SK-N-SH (cell line): ENCODE data around the gene THSD4. TPM values are rescaled to one million over a fixed set of nuclear protein-coding genes. Genes with fewer than 3 reads are reported as not detected.

Experiments used
- CTCF ChIA-PET: fragments of 300-600, 350-600 bp; formaldehyde crosslinking; extraction: SDS; loops from one replicate; lab custom pipeline; 2021; lab: Yijun Ruan, JAX
- POLR2A ChIA-PET: fragments of 350-600 bp; sonication (Branson Sonifier 250); formaldehyde crosslinking; extraction: SDS; loops from one replicate; lab custom pipeline; 2020; ENCODE audit warnings: antibody characterized with exemption, inconsistent platforms; lab: Yijun Ruan, JAX
- DNase-seq: peaks from one replicate; pipeline ENCODE4 v3.0.0; 2012
- H2AFZ ChIP-seq: fragments of 200-600 bp; sonication (generic); 2 replicates; pipeline ENCODE4 v1.8.1; 2016; ENCODE audit warnings: antibody characterized with exemption, mild to moderate bottlenecking, low read depth
- H3F3A ChIP-seq: fragments of 200-600 bp; sonication (generic); replicated peaks from 2 replicates; pipeline ENCODE3; 2016; ENCODE audit warnings: antibody characterized with exemption, mild to moderate bottlenecking; ENCODE audit not compliant: insufficient read depth
- H3K27ac ChIP-seq, 2 experiments: fragments of 200-500 bp in 1 of 2; fragments of 200-600 bp in 1 of 2; sonication (Bioruptor generic) in 1 of 2; sonication (generic), shearing (Covaris generic) in 1 of 2; 2 replicates each; pipeline versions ENCODE4 v1.5.1 to v1.6.1; 2014 to 2016; ENCODE audit warnings: low read depth in 2 of 2, inconsistent platforms in 1 of 2, low read length in 1 of 2, mild to moderate bottlenecking in 1 of 2, mixed read lengths in 1 of 2
- H3K27me3 ChIP-seq: fragments of 200-600 bp; sonication (generic), shearing (Covaris generic); 2 replicates; pipeline ENCODE4 v1.6.1; 2016; ENCODE audit warnings: mixed run types; ENCODE audit not compliant: insufficient read depth
- H3K36me3 ChIP-seq, 2 experiments: fragments of 200-500 bp in 1 of 2; fragments of 200-600 bp in 1 of 2; sonication (Bioruptor generic) in 1 of 2; sonication (generic) in 1 of 2; replicated peaks in 1 of 2; 2 replicates each; pipeline versions ENCODE3 to v1.5.1; 2014 to 2016; ENCODE audit warnings: low read length in 1 of 2, mild to moderate bottlenecking in 1 of 2; ENCODE audit not compliant: insufficient read depth in 2 of 2, control insufficient read depth in 1 of 2
- H3K4me1 ChIP-seq, 2 experiments: fragments of 200-500 bp in 1 of 2; fragments of 200-600 bp in 1 of 2; sonication (Bioruptor generic) in 1 of 2; sonication (generic), shearing (Covaris generic) in 1 of 2; 2 replicates each; pipeline versions ENCODE4 v1.5.1 to v1.6.1; 2014 to 2016; ENCODE audit warnings: low read depth in 1 of 2, low read length in 1 of 2, mixed run types in 1 of 2; ENCODE audit not compliant: insufficient read depth in 2 of 2, control insufficient read depth in 1 of 2
- H3K4me2 ChIP-seq: fragments of 200-600 bp; sonication (generic), shearing (Covaris generic); 2 replicates; pipeline ENCODE4 v1.6.1; 2017; ENCODE audit warnings: mixed run types
- H3K4me3 ChIP-seq, 2 experiments: fragments of 200-500 bp in 1 of 2; fragments of 200-600 bp in 1 of 2; sonication (Bioruptor generic) in 1 of 2; sonication (generic), shearing (Covaris generic) in 1 of 2; 2 replicates each; pipeline versions ENCODE4 v1.5.1 to v1.8.1; 2014 to 2016; ENCODE audit warnings: low read depth in 2 of 2, inconsistent platforms in 1 of 2, low read length in 1 of 2, mild to moderate bottlenecking in 1 of 2, mixed read lengths in 1 of 2, moderate library complexity in 1 of 2
- H3K79me2 ChIP-seq: fragments of 200-600 bp; sonication (generic); 2 replicates; pipeline ENCODE4 v1.8.1; 2017; ENCODE audit warnings: mild to moderate bottlenecking; ENCODE audit not compliant: insufficient read depth
- H3K9ac ChIP-seq: fragments of 200-600 bp; sonication (generic); 2 replicates; pipeline ENCODE4 v1.6.1; 2017; ENCODE audit warnings: mixed run types
- H3K9me2 ChIP-seq: fragments of 200-600 bp; sonication (generic); 2 replicates; pipeline ENCODE4 v1.6.1; 2017; ENCODE audit warnings: mixed run types
- H3K9me3 ChIP-seq: fragments of 200-600 bp; sonication (generic); 2 replicates; pipeline ENCODE4 v1.6.1; 2017; ENCODE audit warnings: mixed run types, mild to moderate bottlenecking, moderate library complexity
- H4K20me1 ChIP-seq: fragments of 200-600 bp; sonication (generic); 2 replicates; pipeline ENCODE4 v1.6.1; 2017; ENCODE audit warnings: mild to moderate bottlenecking, mixed run types; ENCODE audit not compliant: insufficient read depth
- CHD2 ChIP-seq: fragments of 150-350 bp; IDR thresholded peaks from 2 replicates; pipeline ENCODE4 v1.6.1; 2018; ENCODE audit warnings: low read length; ENCODE audit not compliant: partially characterized antibody
- ELF1 ChIP-seq: IDR thresholded peaks from 2 replicates; pipeline ENCODE4 v1.4.0; 2012
- EP300 ChIP-seq, 2 experiments: IDR thresholded peaks; 2 replicates each; pipeline versions ENCODE4 v1.4.0 to v1.6.1; 2012; ENCODE audit warnings: borderline replicate concordance in 1 of 2, low read depth in 1 of 2, low read length in 1 of 2
- EZH2phosphoT487 ChIP-seq: fragments of 200-600 bp; sonication (generic); IDR thresholded peaks from 2 replicates; pipeline ENCODE4 v1.6.1; 2017; ENCODE audit warnings: low read depth, mixed run types, mild to moderate bottlenecking, antibody characterized with exemption, moderate library complexity, borderline replicate concordance
- FOSL2 ChIP-seq: IDR thresholded peaks from 2 replicates; pipeline ENCODE4 v1.4.0; 2012; ENCODE audit warnings: low read depth, mild to moderate bottlenecking, moderate library complexity, borderline replicate concordance
- GATA2 ChIP-seq: sonication (generic); formaldehyde crosslinking; IDR thresholded peaks from 2 replicates; pipeline ENCODE4 v1.5.0; 2020; ENCODE audit warnings: mild to moderate bottlenecking, missing genetic modification reagents
- JUND ChIP-seq: IDR thresholded peaks from 2 replicates; pipeline ENCODE4 v1.4.0; 2012
- NFIC ChIP-seq: IDR thresholded peaks from 2 replicates; pipeline ENCODE4 v1.4.0; 2012; ENCODE audit warnings: borderline replicate concordance
- RAD21 ChIP-seq: IDR thresholded peaks from 2 replicates; pipeline ENCODE4 v1.6.1; 2012; ENCODE audit warnings: mild to moderate bottlenecking, low read length
- TCF12 ChIP-seq: IDR thresholded peaks from 2 replicates; pipeline ENCODE4 v1.4.0; 2012
- WGBS: methylation state at CpG from one replicate; pipeline ENCODE4 v1.1.6; 2017; ENCODE audit warnings: low lambda C conversion rate; 5-methylcytosine and 5-hydroxymethylcytosine counted together
- polyA plus RNA-seq, 3 experiments: library from polyadenylated mRNA; depleted of rRNA; stranded (reverse); fragments of >200 nt; gene quantifications; 2 replicates each; pipeline ENCODE4 v1.2.3, GENCODE V29; 2012
- TF ChIP-seq, protein P1 (sequence below): IDR thresholded peaks from 2 replicates; pipeline ENCODE4; 2012

The THSD4 gene
- polyA plus RNA-seq, 1 of the 3 experiments (the other 2 are of a cell fraction): 79.1 TPM

GRCh38 chr15:71078506-71079207 lies 36.6 kb upstream of the THSD4 start:
- no peak for DNase-seq
- no peak overlapping the region for H3K4me3 ChIP-seq
- H3K4me1 ChIP-seq: peaks cover 0 to 11% of the 10 kb centered on the region in 2 experiments; a peak in 1 of 4 replicates
- TF ChIP-seq CHD2: no peak
- TF ChIP-seq ELF1: no peak
- TF ChIP-seq EZH2phosphoT487: no peak
- no peaks in the 10 kb centered on the region for H3K27me3 ChIP-seq
- no peaks in the 10 kb centered on the region for H3K79me2 ChIP-seq
- H3K4me2 ChIP-seq: no peak overlapping the region
- H3K9me2 ChIP-seq: no peaks in the 10 kb centered on the region
- ChIA-PET POLR2A (no interaction called here), CTCF (no interaction called here)
- peaks cover 5% of the 10 kb centered on the region; the same call in 1 of the 2 replicates for H3K9me3 ChIP-seq
- no peaks in the 10 kb centered on the region for H3K36me3 ChIP-seq
- no peak overlapping the region for H2AFZ ChIP-seq
- peaks cover 8% of the 10 kb centered on the region for H3F3A ChIP-seq
- H3K9ac ChIP-seq: peak overlapping the region; percentile 34; the same call in 1 of the 2 replicates
- WGBS: 63% methylated on average over 6 of the region's 6 CpGs
- H3K27ac ChIP-seq: peak overlapping the region in 1 of 2 experiments; percentile 92; a peak in 2 of 4 replicates
- H4K20me1 ChIP-seq: no peaks in the 10 kb centered on the region

DNA sequence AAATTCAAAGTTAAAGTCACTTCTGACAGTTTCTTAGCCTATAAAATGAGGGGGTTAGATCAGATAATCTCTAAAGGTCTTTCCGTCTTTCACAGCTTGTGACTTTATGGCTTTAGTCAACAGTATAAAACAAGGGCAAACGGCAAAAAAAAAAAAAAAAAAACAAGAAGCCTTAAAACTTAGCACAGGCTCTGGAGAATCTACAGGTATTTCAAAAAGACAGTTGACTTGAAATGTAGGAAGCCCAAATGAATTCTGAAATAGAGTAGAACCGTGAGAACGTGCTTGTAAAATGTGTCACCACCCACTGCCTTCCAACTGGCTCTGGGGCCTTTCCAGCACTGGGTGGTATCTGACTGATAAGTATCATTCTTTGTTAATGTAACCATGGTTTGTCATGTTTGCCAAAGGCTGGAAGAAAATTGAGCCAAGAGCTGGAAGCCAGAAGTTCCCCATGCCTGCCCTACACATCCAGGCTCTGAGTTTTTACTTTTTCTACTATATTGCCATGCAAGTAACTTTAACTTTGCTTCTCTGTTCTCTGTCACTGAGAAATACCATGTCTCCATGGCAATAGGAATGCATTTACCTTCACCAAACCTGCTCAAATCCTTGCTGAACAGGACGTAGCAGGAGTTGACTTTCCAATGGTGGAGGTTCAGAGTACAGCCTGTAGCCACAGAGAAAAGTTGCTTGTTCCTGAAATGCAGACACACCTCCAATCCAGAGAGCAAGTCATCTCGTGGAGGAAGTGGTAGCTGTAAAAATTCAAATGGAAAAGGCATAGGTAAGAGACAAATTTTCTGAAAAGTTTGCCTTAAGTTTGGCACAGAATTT lies 35.8 kb upstream of the THSD4 start:
- Histone ChIP-seq H2AFZ (no peak overlapping the region), H4K20me1 (no peaks in the 10 kb centered on the region), H3K9me2 (no peaks in the 10 kb centered on the region), H3K27ac (peak overlapping the region in 1 of 2 experiments; percentile 92; a peak in 2 of 4 replicates), H3K79me2 (no peaks in the 10 kb centered on the region), H3K27me3 (no peaks in the 10 kb centered on the region), H3K4me1 (peaks cover 0 to 11% of the 10 kb centered on the region in 2 experiments; a peak in 1 of 4 replicates), H3K9me3 (peaks cover 4% of the 10 kb centered on the region; the same call in 1 of the 2 replicates), H3K36me3 (no peaks in the 10 kb centered on the region), H3K4me3 (no peak overlapping the region), H3K4me2 (peak overlapping the region; percentile 47), H3K9ac (peak overlapping the region; percentile 65), H3F3A (peaks cover 9% of the 10 kb centered on the region)
- TF ChIP-seq FOSL2 (peak; percentile 50; the same call in 1 of the 2 replicates), EP300 (IDR thresholded peaks at IDR 0.05; ENCODE audit: borderline replicate concordance in 1 of 2, low read depth in 1 of 2, low read length in 1 of 2) (peak in 1 of 2 experiments; percentile 33; a peak in 1 of 4 replicates), GATA2 (CRISPR knock-in tag) (no peak), RAD21 (no peak), NFIC (peak; percentile 43; the same call in 1 of the 2 replicates), TCF12 (peak; percentile 38; the same call in 1 of the 2 replicates), JUND (peak; percentile 32; the same call in 1 of the 2 replicates)
- TF ChIP-seq, protein P1, sequence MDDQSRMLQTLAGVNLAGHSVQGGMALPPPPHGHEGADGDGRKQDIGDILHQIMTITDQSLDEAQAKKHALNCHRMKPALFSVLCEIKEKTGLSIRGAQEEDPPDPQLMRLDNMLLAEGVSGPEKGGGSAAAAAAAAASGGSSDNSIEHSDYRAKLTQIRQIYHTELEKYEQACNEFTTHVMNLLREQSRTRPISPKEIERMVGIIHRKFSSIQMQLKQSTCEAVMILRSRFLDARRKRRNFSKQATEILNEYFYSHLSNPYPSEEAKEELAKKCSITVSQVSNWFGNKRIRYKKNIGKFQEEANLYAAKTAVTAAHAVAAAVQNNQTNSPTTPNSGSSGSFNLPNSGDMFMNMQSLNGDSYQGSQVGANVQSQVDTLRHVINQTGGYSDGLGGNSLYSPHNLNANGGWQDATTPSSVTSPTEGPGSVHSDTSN: peak; percentile 71
- no peak for DNase-seq
- 57% methylated on average over 6 of the region's 6 CpGs for whole genome bisulfite sequencing
- ChIA-PET POLR2A (no interaction called here), CTCF (interaction anchor here (0.7 kb wide), 1 partner anchor 12 kb away, joined by 3 read pairs; no protein-coding TSS in a partner anchor)
